ENCODE measurements around the gene ABHD13.
"Not testable (repeated sequence)": the region's sequence is repeated elsewhere in the genome, so short reads cannot be mapped to it uniquely, and the experiment has no call there.

Gene ABHD13

DNA sequence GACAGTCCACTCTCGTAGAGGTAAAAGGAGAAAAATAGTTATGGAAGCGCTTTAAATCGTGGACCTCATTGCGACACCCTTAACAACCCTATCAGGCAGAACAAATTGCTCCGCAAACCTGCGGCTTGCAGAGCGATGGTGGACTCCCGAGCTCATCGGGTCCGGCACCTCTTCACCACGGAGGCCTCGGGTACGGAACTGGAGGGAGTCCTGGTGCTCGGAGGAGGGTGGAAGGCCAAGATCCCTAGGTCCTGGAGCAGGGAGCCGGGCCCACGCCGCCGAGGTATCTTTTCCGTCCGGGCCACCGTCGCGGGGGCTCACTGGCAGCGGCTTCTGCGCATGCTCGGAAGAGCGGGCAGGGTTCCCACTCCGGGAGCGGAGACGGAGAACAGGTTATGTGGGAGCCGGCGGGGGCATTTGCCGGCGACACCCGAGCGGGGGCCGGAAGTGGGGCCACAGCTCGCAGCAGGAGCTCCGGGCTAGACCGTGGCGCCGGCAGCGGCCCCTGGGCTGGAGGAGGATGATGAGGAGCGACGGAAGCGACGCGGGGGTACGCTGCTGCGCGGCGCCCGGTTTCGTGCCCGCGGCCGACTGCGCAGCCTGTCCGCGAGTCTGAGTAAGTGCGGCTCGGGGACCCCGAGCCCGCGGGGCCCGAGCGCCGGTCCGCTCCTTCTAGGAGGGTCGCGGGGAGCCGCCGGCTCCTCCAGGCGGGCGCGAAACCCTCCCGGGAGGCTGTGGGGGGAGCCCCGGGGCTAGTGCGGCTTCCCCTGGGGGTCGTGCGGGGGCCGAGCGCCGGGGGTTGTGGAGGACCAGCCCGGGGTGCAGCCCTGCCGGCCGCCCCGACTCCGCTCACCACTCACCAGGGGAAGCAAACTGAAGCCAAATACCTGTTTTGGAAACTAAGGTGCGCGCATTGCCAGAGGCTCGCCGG, at the start of gene ABHD13:
TSS of gene ABHD13 (plus strand) at position 349 of the 931 bp plus-strand sequence. CDS start 10,827 bp downstream, outside the sequence.
- DNase-seq: peak; percentile 69

GRCh38 chr13:108168929-108169328, 49.3 kb upstream of the ABHD13 start:
- no peak for DNase-seq

DNA sequence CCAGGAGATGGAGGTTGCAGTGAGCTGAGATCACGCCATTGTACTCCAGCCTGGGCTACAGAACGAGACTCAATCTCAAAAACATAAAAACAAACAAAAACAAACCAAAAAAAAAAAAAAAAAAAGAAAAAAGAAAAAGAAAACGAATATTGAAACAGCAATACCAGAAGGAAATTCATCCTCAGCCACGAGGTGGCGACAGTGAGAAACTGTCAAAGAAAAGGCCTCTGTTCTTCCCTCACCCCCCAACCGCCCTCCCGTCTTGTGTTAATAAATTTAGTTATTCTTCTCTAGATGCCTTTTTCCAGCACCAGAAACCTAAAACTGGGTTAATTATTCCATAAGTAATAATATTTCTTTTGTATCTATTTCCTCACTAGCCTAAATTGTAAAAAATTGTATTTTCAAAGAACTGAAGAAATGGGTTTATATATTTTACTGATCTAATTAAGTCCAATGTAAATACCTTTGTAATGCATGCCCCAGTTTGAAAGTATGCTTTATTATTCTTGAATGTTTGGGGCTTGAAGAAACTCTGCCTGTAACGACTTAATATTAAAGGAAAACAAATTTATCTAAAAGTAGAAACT, 41.4 kb upstream of the ABHD13 start:
- no peak for DNase-seq

DNA sequence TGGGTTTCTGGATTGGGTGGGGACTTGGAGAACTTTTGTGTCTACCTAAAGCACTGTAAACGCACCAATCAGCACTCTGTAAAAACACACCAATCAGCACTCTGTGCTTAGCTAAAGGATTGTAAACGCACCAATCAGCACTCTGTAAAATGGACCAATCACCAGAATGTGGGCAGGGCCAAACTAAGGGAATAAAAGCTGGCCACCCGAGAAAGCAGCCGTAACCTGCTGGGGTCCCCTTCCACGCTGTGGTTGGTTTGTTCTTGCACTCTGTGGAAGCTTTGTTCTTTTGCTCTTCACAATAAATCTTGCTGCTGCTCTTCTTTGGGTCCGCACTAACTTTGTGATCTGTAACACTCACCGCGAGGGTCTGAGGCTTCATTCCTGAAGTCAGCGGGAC, 40.1 kb upstream of the ABHD13 start:
- DNase-seq: no peak

DNA sequence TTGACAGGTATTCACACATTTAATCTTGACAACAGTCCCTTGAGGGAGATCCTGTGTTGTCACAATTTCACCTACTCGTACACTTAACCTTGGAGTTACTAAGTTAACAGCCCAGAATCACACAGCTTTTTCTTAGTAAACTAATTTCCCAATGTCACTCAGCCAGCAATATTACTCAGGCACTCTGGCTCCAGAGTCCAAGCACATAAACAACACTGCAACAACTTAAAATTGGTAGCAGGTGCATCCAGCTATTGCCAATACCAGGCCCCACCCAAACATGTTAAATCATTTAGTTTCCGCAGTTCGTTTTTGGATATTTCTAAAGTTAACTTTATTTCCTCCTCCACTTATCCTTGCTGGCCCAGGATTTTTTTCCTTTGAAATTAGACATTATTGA, 35.5 kb upstream of the ABHD13 start:
- DNase-seq: no peak

GRCh38 chr13:108185223-108185622, 33.0 kb upstream of the ABHD13 start:
- DNase-seq: no peak

DNA sequence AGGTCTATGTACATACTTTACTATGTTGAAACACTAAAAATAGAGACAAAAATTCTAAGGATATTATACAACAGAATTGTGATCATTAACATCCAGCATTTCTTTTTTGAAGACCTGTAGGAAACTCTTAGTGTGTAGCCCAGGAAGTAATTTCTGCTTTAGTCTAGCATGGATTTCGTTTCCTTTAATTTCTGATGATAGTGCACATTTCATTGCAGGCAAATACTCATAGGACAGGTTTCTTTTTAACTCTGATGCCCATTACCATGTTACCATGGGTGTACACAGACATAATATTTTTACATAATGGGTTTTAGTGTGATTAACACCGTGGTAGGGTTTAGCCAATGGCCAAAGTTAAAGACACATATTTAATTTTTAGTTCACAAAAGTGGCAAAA, 29.9 kb upstream of the ABHD13 start:
- no peak for DNase-seq

DNA sequence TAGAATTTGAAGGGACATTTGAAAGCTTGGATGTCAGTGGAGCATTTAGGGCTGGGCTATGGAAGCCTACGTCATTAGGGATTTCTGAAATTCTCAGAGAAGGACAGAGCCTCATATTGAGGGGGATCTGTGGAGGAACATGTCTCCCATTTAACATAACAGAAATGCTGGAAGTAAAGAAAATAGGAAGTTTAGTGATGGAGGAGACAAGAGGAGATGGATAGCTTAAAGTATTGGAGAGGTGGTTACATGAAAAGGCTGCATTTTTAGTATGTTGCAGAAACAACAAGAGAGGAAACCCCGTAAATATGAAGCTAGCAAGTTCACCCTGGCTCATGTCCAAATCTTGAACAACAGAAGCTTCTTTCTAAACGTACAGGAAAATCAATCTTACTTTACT, 27.3 kb upstream of the ABHD13 start:
- no peak for DNase-seq

DNA sequence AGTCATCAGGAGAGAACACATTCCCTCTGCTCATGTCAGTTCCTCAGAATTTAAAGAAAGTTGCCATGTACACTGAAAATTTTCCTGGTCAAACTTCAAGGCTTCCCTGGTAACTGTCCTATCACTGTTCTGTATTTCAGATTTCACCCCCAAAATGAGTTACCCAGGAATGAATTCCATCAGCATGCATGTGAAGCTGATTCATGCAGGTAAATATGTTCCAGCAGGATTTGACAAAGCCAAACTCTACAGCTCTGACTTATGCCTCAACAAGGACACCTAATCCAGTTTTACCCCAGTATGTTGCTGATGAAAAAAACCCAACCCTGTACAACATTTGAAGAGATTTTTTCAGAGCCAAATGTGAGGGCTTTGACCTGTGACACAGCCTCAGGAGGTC, 24.4 kb upstream of the ABHD13 start:
- DNase-seq: no peak

DNA sequence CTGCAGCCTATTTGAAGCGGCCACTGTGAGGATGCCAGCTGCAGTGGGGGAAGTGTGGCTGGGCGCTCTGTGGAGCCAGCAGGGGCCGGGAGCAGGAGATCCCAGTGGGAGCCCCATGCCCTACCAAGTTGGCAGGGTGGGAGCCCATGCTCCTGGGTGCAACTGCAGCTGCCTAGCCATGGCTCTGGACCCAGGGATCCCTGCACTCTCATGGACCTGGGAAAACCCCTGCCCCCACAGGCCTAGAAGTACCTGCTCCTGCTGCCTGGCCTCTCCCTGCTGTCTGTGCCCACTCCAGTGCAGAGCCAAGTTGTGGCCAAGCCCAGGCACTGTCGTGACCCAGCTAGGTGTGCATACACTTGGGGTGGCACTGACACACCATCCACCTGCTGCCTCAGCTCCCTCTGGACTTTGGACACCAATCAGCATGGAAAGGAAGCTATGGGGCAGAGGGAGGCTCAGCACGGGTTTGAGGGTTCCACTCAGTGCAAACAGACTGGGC, 23.7 kb upstream of the ABHD13 start:
- no peak for DNase-seq

DNA sequence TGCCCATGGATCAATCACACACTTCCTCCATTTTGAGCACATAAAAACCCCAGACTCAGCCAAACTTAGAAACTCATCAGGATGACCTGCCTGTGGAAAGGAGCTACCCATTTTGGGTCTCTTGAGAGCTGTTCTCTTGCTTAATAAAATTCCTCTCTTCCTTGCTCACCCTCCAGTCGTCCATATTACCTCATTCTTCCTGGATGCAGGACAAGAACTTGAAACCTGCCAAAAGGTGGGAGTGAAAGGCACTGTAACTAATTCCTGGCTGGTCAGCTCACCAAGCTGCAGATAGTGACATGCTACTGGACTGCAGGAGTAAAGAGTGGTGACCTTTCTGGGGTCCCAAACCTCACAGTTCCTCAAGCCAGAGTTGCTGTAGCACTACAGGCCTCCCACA, 23.0 kb upstream of the ABHD13 start:
- DNase-seq: no peak

- no peak for DNase-seq
These were observed 22.3 kb upstream of the ABHD13 start for GRCh38 chr13:108195861-108196260.

- DNase-seq: no peak
These were observed 17.3 kb upstream of the ABHD13 start for GRCh38 chr13:108200781-108201398.

DNA sequence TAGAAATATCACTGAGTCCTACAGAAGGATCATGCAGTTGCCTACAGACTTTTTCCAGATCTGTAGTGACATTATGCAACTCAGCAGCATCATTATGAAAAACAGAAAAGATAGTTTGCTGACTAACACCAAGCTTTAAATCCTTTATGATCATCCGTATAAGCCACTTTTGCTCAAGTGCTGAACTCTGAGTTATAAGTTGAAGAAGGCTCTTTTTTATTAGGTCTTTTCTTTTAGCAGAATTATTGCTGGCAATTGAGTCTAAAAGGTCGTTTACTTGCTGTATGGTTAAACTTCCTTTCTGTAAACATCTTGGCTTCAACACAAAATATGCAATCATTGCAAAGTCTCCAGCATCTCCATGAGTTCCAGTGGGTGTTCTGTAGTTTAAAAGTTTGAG, 7.6 kb upstream of the ABHD13 start:
- DNase-seq: no peak

DNA sequence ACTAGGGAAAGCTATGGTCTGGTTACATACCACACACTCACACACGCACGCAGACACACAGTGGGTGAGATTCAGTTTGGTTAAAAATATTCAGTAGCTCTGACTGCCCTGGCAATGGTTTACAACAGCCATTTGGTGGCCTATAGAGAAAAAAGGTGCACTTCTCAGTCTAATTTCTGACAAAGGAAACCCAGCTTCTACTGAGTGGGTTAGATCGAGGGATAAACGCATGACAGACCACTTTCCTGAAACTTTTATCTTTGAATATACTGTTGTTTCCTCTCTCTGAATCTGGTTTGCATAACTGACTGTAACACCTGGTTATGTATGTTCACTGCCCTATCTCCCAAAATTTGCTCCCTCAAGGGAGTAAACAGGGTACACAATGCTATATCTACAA, 5.3 kb upstream of the ABHD13 start:
- DNase-seq: no peak

- no peak for DNase-seq
These were observed 4.2 kb upstream of the ABHD13 start for GRCh38 chr13:108213946-108214345.

- DNase-seq: no peak
These were observed 3.5 kb upstream of the ABHD13 start for GRCh38 chr13:108214441-108215271.

DNA sequence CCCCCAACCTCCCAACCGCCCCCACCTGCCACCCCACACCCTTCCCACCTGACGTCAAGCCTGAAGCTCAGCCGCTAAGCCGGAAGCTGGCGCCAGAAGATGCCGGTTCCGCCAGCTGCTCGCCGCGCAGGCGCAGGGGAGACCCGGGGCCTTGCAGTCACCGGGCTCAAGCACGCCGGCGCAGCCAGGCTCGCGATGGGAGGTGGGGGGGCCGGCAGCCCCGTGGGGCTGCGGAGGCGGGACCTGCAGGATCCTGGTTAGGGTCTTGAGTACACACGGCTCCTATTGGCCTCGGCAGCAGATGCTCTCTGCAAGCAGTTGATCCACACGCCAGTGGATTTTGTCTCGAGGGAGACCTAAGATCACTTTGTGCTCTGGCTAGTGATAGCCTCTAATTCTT, 2.8 kb upstream of the ABHD13 start, which contains the start of gene LIG4:
TSS of gene LIG4 (minus strand) at position 101 of the 400 bp plus-strand sequence. CDS start 4,268 bp downstream, outside the sequence.
- DNase-seq: peak; percentile 73

DNA sequence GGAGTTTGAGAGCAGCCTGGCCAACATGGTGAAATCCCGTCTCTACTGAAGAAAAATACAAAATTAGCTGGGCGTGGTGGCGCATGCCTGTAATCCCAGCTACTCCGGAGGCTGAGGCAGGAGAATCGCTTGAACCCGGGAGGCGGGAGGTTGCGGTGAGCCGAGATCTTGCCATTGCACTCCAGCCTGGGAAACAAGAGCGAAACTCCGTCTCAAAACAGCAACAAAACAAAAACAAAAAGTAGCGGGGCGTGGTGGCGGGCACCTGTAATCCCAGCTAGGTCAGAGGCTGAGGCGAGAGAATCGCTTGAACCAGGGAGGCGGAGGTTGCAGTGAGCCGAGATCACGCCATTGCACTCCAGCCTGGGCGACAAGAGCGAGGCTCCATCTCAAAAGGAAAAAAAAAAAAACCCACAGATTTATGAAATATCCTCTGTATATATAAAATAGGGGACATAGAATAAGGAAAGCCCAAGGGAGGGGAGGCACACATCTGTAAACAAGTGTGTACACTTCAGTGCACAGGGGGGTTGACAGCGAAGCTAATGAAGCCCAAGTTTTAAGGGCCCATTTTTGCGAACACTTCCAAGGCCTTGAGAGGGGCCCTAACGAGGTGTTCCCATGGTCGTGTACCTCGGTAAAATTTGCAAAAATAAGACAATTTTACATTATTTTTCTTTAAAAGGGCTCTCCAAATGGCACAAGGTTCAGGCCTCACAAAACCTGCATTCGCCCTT, 717 bp upstream of the ABHD13 start:
- DNase-seq: not testable (repeated sequence)

GRCh38 chr13:108220041-108220440, 1.8 kb downstream of the ABHD13 start:
- peak; percentile 9 for DNase-seq

DNA sequence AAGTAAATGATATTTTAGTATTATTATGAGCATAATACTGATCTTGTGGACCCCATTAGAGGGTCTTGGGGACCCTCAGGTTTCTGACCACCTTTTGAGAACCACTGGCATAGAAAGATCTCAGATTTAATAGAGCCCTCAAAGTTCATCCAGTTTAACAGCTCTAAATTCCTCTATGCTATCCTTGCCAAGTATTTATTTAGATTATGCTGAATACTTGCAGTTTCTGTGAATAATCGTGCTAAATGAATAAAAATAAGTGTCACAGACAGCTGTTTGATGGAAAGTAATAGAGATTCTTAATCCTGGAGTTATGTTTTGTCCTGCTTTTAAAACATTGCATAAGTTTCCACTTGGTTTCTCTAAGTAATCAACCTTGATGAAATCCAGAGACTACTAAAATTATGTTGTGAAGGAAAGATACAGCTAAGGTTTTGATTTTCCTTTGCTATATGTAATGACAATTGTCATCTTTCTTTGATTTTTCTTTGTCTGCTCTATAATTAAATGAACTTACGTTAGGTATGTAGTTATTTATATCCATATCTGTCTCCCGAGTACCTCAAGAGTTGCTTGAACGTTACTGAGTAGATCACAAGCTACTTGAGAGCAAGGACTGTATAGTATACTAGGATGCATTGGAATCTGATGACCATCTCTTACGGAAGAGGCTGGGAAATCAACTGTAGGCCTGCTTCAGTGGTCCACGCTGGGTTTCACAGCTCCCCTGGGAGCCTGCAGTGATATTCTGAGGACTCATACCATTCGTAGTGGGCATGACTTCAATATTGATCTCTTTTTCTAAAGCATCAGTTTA, 5.7 kb downstream of the ABHD13 start:
- DNase-seq: no peak

Data from NCI-H2029 (cell line).